Panc1 (cell line): ENCODE data around the gene PDE8B. TPM values are rescaled to one million over a fixed set of nuclear protein-coding genes. Genes with fewer than 3 reads are reported as not detected.
A peak's percentile ranks its signal among the peaks of the same experiment; 100 is the strongest.

ENCODE experiments used
- ATAC-seq: fragments of 200-7000 bp; cut with Tn5 transposase; 2 replicates; pipeline ENCODE4 v1.9.1; 2020; ENCODE audit warnings: mild to moderate bottlenecking, moderate library complexity
- BruUV-seq: library from RNA; stranded (reverse); fragments of 400-500 nt; replicated peaks from 2 replicates; lab custom pipeline; 2021; lab: Mats Ljungman, UMichigan
- CTCF ChIA-PET: fragments of 300-600 bp; sonication (Branson Sonifier 250); formaldehyde crosslinking; loops from one replicate; lab custom pipeline; 2022; ENCODE audit warnings: antibody characterized with exemption; lab: Charles Lee
- POLR2A ChIA-PET: fragments of 300-600 bp; sonication (Branson Sonifier 250); formaldehyde crosslinking; loops from one replicate; lab custom pipeline; 2022; ENCODE audit warnings: antibody characterized with exemption; lab: Charles Lee
- DNase-seq: peaks from one replicate; pipeline ENCODE4 v3.0.0-alpha.2; 2010; ENCODE audit warnings: low read depth, low spot score
- H3K27ac ChIP-seq: 2 replicates; pipeline ENCODE4 v1.5.1; 2011; ENCODE audit warnings: mild to moderate bottlenecking, low read length, inconsistent platforms
- H3K27me3 ChIP-seq: fragments of 200-500 bp; sonication (Bioruptor generic); 2 replicates; pipeline ENCODE4 v1.6.0; 2014; ENCODE audit warnings: low read length, inconsistent platforms; ENCODE audit not compliant: control insufficient read depth, insufficient read depth
- H3K36me3 ChIP-seq: fragments of 200-500 bp; sonication (Bioruptor generic); 2 replicates; pipeline ENCODE4 v1.5.1; 2014; ENCODE audit warnings: inconsistent platforms, mild to moderate bottlenecking, low read length, moderate library complexity; ENCODE audit not compliant: control insufficient read depth, insufficient read depth
- H3K4me1 ChIP-seq: 2 replicates; pipeline ENCODE4 v1.5.1; 2011; ENCODE audit warnings: inconsistent platforms, mild to moderate bottlenecking, low read length, moderate library complexity; ENCODE audit not compliant: control insufficient read depth, insufficient read depth
- H3K4me3 ChIP-seq, 2 experiments: 2 replicates each; pipeline ENCODE4 v1.5.1; 2011 to 2012; ENCODE audit warnings: low read depth in 2 of 2, low read length in 2 of 2, mild to moderate bottlenecking in 2 of 2, inconsistent platforms in 1 of 2, moderate library complexity in 1 of 2
- H3K9me3 ChIP-seq: fragments of 200-500 bp; sonication (Bioruptor generic); 2 replicates; pipeline ENCODE4 v1.5.1; 2014; ENCODE audit warnings: low read depth, mild to moderate bottlenecking, inconsistent platforms, low read length, moderate library complexity; ENCODE audit not compliant: control insufficient read depth, insufficient read depth
- CTCF ChIP-seq: fragments of 450-650 bp; IDR thresholded peaks from 2 replicates; pipeline ENCODE4 v1.5.1; 2017; ENCODE audit warnings: mild to moderate bottlenecking
- POLR2AphosphoS5 ChIP-seq: IDR thresholded peaks from 2 replicates; pipeline ENCODE4 v1.6.1; 2012; ENCODE audit warnings: mild to moderate bottlenecking, low read depth, low read length, moderate library complexity
- REST ChIP-seq, 2 experiments: IDR thresholded peaks; 2 replicates each; pipeline ENCODE4 v1.6.1; 2011 to 2012; ENCODE audit warnings: low read depth in 2 of 2, control low read depth in 1 of 2, low read length in 1 of 2, mild to moderate bottlenecking in 1 of 2, moderate library complexity in 1 of 2; ENCODE audit not compliant: insufficient read depth in 1 of 2
- SIN3A ChIP-seq: IDR thresholded peaks from 2 replicates; pipeline ENCODE4 v1.6.1; 2012; ENCODE audit warnings: low read depth, mild to moderate bottlenecking, low read length, moderate library complexity, borderline replicate concordance; ENCODE audit not compliant: insufficient read depth
- TCF7L2 ChIP-seq: IDR thresholded peaks from 2 replicates; pipeline ENCODE4 v1.6.1; 2011; ENCODE audit warnings: mild to moderate bottlenecking, low read depth, low read length, inconsistent platforms
- in situ Hi-C: cut with HindIII; loops from 2 replicates; pipeline ENCODE4 v1.10.0; 2016; ENCODE audit warnings: low sequenced_read_pairs, low pct_unique_long_range_greater_than_20kb
- intact Hi-C: fragments of 100-400 bp; cut with micrococcal nuclease; formaldehyde crosslinking; loops from one replicate; pipeline ENCODE4 v1.10.0; 2022; ENCODE audit not compliant: unreplicated experiment
- total RNA-seq: library from RNA; stranded (reverse); gene quantifications from one replicate; pipeline ENCODE4 v1.2.1, GENCODE V29; 2021; ENCODE audit not compliant: unreplicated experiment

Gene PDE8B
- total RNA-seq, 1 experiment from 2014 or later = 0.62 TPM

GRCh38 chr5:77390795-77391194, 180.3 kb downstream of the PDE8B start:
- intact Hi-C loops (no loop called here), in situ Hi-C loops (no loop called here)
- BruUV-seq = no TSS peak
- ChIA-PET CTCF (no interaction called here), POLR2A (no interaction called here)
- Histone ChIP-seq H3K4me3 (no peak overlapping the region), H3K4me1 (no peaks in the 10 kb centered on the region), H3K27ac (no peak overlapping the region), H3K9me3 (no peaks in the 10 kb centered on the region), H3K36me3 (no peaks in the 10 kb centered on the region), H3K27me3 (peaks cover 8% of the 10 kb centered on the region)
- TF ChIP-seq TCF7L2 = no peak
- TF ChIP-seq CTCF = no peak
- no peak for TF ChIP-seq REST (IDR thresholded peaks at IDR 0.05; ENCODE audit: insufficient read depth in 1 of 2, low read depth in 2 of 2, low read length in 1 of 2)
- TF ChIP-seq SIN3A = no peak
- TF ChIP-seq POLR2AphosphoS5 = no peak
- no peak for DNase-seq
- ATAC-seq = no peak

- H3K9me3 ChIP-seq = no peaks in the 10 kb centered on the region
- intact Hi-C loops = no loop called here
- H3K36me3 ChIP-seq = no peaks in the 10 kb centered on the region
- CTCF ChIA-PET = interaction anchor here (0.6 kb wide), 1 partner anchor 312 kb away, joined by 3 read pairs; no protein-coding TSS in a partner anchor
- no peak for ATAC-seq
- H3K27me3 ChIP-seq = peaks cover 8% of the 10 kb centered on the region
- no peak overlapping the region for H3K4me3 ChIP-seq
- DNase-seq = no peak
- BruUV-seq = no TSS peak
- in situ Hi-C loops = no loop called here
- no peaks in the 10 kb centered on the region for H3K4me1 ChIP-seq
- no peak overlapping the region for H3K27ac ChIP-seq
- TF ChIP-seq POLR2AphosphoS5 = no peak
- POLR2A ChIA-PET = no interaction called here
Observed at GRCh38 chr5:77391240-77391765, 180.8 kb downstream of the PDE8B start.

- BruUV-seq = no TSS peak
- no peak for DNase-seq
- Histone ChIP-seq H3K36me3 (no peaks in the 10 kb centered on the region), H3K27me3 (peaks cover 8% of the 10 kb centered on the region), H3K27ac (no peak overlapping the region), H3K4me3 (no peak overlapping the region), H3K9me3 (no peaks in the 10 kb centered on the region), H3K4me1 (no peaks in the 10 kb centered on the region)
- CTCF ChIA-PET = no interaction called here
- intact Hi-C loops = no loop called here
- POLR2A ChIA-PET = no interaction called here
- in situ Hi-C loops = no loop called here
- ATAC-seq = no peak
- TF ChIP-seq TCF7L2 = no peak
- TF ChIP-seq CTCF = 0 out of 2 replicates have a peak, but pooled peaks have one; percentile 11
Observed at GRCh38 chr5:77394064-77394715, 183.7 kb downstream of the PDE8B start.
